ENCODE results near the gene TNIP2.

Gene TNIP2

DNA sequence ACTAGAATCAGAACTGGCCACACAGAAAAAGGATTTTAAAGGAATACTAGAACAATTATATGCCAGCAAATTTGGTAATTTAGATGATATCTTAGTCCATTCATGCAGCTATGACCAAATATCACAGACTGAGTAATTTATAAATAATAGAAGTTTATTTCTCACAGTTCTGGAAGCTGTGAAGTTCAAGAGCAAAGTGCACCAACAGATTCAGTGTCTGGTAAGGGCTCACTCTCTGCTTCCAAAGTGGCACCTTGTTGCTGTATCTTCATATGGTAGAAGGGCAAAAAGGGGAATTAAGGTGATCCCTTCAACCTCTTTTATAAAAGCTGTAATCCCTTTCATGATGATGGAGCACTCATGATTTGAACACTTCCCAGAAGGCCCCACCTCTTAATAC is 20.3 kb downstream of the TNIP2 start:
- Histone ChIP-seq H3K36me3 (ENCODE audit: control insufficient read depth in 2 of 2, insufficient read depth in 1 of 2, low read length in 2 of 2) (peaks cover 0 to 34% of the 10 kb centered on the region in 2 experiments; a peak in 2 of 3 replicates), H3K27ac (ENCODE audit: extremely low read depth, low read depth, low read length) (no peak overlapping the region), H3K4me3 (ENCODE audit: low read depth, low read length) (no peak overlapping the region), H3K4me1 (ENCODE audit: control insufficient read depth, insufficient read depth, low read length) (no peaks in the 10 kb centered on the region), H3K9me3 (ENCODE audit: control insufficient read depth, insufficient read depth, low read depth, low read length) (no peaks in the 10 kb centered on the region)
- ChIA-PET POLR2A (no interaction called here), CTCF (interaction anchor here (0.6 kb wide), 1 partner anchor 28 kb away, joined by 3 read pairs; no protein-coding TSS in a partner anchor)
- TF ChIP-seq HOXA7 (CRISPR knock-in tag; IDR thresholded peaks at IDR 0.05; ENCODE audit: borderline replicate concordance) (no peak), ZBTB1 (tag by site-specific recombination; IDR thresholded peaks at IDR 0.05) (no peak), SCRT1 (tag by site-specific recombination; IDR thresholded peaks at IDR 0.05; ENCODE audit: borderline replicate concordance) (no peak), ZNF266 (tag by site-specific recombination; IDR thresholded peaks at IDR 0.05; ENCODE audit: low read depth) (no peak), ZSCAN5A (tag by site-specific recombination; IDR thresholded peaks at IDR 0.05) (no peak), ZNF555 (tag by site-specific recombination; conservative IDR thresholded peaks at IDR 0.05) (no peak), ZNF274 (IDR thresholded peaks at IDR 0.05; ENCODE audit: low read length) (no peak), ZNF274 (tag by site-specific recombination; IDR thresholded peaks at IDR 0.05; ENCODE audit: borderline replicate concordance) (no peak), SP3 (tag by site-specific recombination; IDR thresholded peaks at IDR 0.05) (no peak), PRDM6 (tag by site-specific recombination; IDR thresholded peaks at IDR 0.05) (no peak), ZNF114 (tag by site-specific recombination; IDR thresholded peaks at IDR 0.05) (no peak), ZNF202 (tag by site-specific recombination; IDR thresholded peaks at IDR 0.05; ENCODE audit: borderline replicate concordance) (no peak), ZNF121 (tag by site-specific recombination; IDR thresholded peaks at IDR 0.05) (no peak), GFI1B (tag by site-specific recombination; IDR thresholded peaks at IDR 0.05) (no peak)
- TF ChIP-seq, protein P1, sequence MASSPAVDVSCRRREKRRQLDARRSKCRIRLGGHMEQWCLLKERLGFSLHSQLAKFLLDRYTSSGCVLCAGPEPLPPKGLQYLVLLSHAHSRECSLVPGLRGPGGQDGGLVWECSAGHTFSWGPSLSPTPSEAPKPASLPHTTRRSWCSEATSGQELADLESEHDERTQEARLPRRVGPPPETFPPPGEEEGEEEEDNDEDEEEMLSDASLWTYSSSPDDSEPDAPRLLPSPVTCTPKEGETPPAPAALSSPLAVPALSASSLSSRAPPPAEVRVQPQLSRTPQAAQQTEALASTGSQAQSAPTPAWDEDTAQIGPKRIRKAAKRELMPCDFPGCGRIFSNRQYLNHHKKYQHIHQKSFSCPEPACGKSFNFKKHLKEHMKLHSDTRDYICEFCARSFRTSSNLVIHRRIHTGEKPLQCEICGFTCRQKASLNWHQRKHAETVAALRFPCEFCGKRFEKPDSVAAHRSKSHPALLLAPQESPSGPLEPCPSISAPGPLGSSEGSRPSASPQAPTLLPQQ (tag by site-specific recombination; IDR thresholded peaks at IDR 0.05): no peak
- TF ChIP-seq, protein P2, sequence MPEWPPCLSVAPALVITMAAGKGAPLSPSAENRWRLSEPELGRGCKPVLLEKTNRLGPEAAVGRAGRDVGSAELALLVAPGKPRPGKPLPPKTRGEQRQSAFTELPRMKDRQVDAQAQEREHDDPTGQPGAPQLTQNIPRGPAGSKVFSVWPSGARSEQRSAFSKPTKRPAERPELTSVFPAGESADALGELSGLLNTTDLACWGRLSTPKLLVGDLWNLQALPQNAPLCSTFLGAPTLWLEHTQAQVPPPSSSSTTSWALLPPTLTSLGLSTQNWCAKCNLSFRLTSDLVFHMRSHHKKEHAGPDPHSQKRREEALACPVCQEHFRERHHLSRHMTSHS (tag by site-specific recombination; IDR thresholded peaks at IDR 0.05): no peak

DNA sequence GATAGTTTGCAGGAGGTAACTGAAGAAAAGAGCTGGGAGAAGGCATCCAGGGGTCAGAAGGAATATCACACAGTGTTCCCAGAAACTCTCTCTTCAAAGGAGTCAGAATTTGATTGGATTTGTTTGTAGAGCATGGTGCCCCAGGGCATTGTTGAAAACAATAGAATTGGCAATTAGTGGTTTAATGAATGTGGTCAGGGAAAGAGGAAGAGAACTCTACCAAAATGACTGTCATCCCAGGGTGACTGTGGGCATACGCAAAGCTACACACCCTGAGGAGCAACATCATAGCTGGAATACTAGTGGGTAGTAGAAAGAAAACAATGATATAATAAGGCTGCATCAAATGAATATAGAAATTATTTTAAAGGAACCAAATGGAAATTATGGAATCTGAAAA is 21.5 kb downstream of the TNIP2 start:
- TF ChIP-seq ZNF747 (tag by site-specific recombination; IDR thresholded peaks at IDR 0.05) (no peak), HOXA7 (CRISPR knock-in tag; IDR thresholded peaks at IDR 0.05; ENCODE audit: borderline replicate concordance) (no peak), ZNF701 (tag by site-specific recombination; IDR thresholded peaks at IDR 0.05) (no peak), ZNF830 (tag by site-specific recombination; IDR thresholded peaks at IDR 0.05; ENCODE audit: low read depth) (no peak)
- Histone ChIP-seq H3K36me3 (ENCODE audit: control insufficient read depth in 2 of 2, insufficient read depth in 1 of 2, low read length in 2 of 2) (peaks cover 0 to 39% of the 10 kb centered on the region in 2 experiments; a peak in 2 of 3 replicates), H3K4me1 (ENCODE audit: control insufficient read depth, insufficient read depth, low read length) (no peaks in the 10 kb centered on the region), H3K4me3 (ENCODE audit: low read depth, low read length) (no peak overlapping the region), H3K9me3 (ENCODE audit: control insufficient read depth, insufficient read depth, low read depth, low read length) (no peaks in the 10 kb centered on the region), H3K27ac (ENCODE audit: extremely low read depth, low read depth, low read length) (no peak overlapping the region)
- POLR2A ChIA-PET: interaction anchor here (0.8 kb wide), 1 partner anchor 198 kb away, joined by 3 read pairs; the partner anchor contains the start of gene FAM193A
- CTCF ChIA-PET: no interaction called here
